Keratinocyte (primary cell): ENCODE data around the gene PRR11. TPM values are rescaled to one million over a fixed set of nuclear protein-coding genes. Genes with fewer than 3 reads are reported as not detected.
A peak's percentile ranks its signal among the peaks of the same experiment; 100 is the strongest.

Experiments used
- DNase-seq: peaks from one replicate; pipeline ENCODE4 v3.0.0-alpha.2; 2011; ENCODE audit warnings: low read depth, missing footprints, low spot score
- FAIRE-seq: peaks from 2 replicates; lab custom pipeline; 2011; peaks lifted over from hg19 to GRCh38; lab: Jason Lieb, UNC
- H2AFZ ChIP-seq: 2 replicates; pipeline ENCODE4 v1.6.0; 2012; ENCODE audit warnings: low read length, control low read depth, inconsistent platforms; ENCODE audit not compliant: control insufficient read depth
- H3K27ac ChIP-seq: 2 replicates; pipeline ENCODE4 v1.5.1; 2011; ENCODE audit warnings: low read length; ENCODE audit not compliant: control insufficient read depth, insufficient read depth
- H3K27me3 ChIP-seq: 3 replicates; pipeline ENCODE4 v1.6.0; 2011; ENCODE audit warnings: low read length; ENCODE audit not compliant: control insufficient read depth, insufficient read depth; ENCODE audit errors: extremely low read depth
- H3K36me3 ChIP-seq, 2 experiments: 2 replicates in 1 of 2; 3 replicates in 1 of 2; pipeline ENCODE4 v1.5.1; 2011; ENCODE audit warnings: low read length in 2 of 2, mild to moderate bottlenecking in 1 of 2; ENCODE audit not compliant: control insufficient read depth in 2 of 2, insufficient read depth in 2 of 2; ENCODE audit errors: extremely low read depth in 1 of 2
- H3K4me1 ChIP-seq: 3 replicates; pipeline ENCODE4 v1.5.1; 2011; ENCODE audit warnings: low read length; ENCODE audit not compliant: control insufficient read depth, insufficient read depth; ENCODE audit errors: extremely low read depth
- H3K4me2 ChIP-seq: 3 replicates; pipeline ENCODE4 v1.6.0; 2011; ENCODE audit warnings: low read depth, low read length; ENCODE audit not compliant: control insufficient read depth, insufficient read depth; ENCODE audit errors: extremely low read depth
- H3K4me3 ChIP-seq, 3 experiments: fragments of 200-600 bp in 1 of 3; sonication (generic) in 1 of 3; 2 replicates in 2 of 3; 3 replicates in 1 of 3; pipeline ENCODE4 v1.5.1; 2011 to 2016; ENCODE audit warnings: low read length in 3 of 3, mild to moderate bottlenecking in 3 of 3, control low read depth in 2 of 3, inconsistent platforms in 1 of 3, low read depth in 1 of 3, mixed read lengths in 1 of 3, mixed run types in 1 of 3, moderate library complexity in 1 of 3; ENCODE audit not compliant: control insufficient read depth in 2 of 3, insufficient read depth in 2 of 3; ENCODE audit errors: extremely low read depth in 1 of 3
- H3K79me2 ChIP-seq: 2 replicates; pipeline ENCODE4 v1.6.0; 2012; ENCODE audit warnings: low read length; ENCODE audit not compliant: control insufficient read depth, insufficient read depth
- H3K9ac ChIP-seq: 3 replicates; pipeline ENCODE4 v1.6.0; 2011; ENCODE audit warnings: low read length; ENCODE audit not compliant: control insufficient read depth, insufficient read depth; ENCODE audit errors: extremely low read depth
- H3K9me1 ChIP-seq: 3 replicates; pipeline ENCODE4 v1.6.0; 2011; ENCODE audit warnings: low read length; ENCODE audit not compliant: control insufficient read depth, insufficient read depth; ENCODE audit errors: extremely low read depth
- H3K9me3 ChIP-seq: 2 replicates; pipeline ENCODE4 v1.5.1; 2012; ENCODE audit warnings: low read depth, low read length; ENCODE audit not compliant: control insufficient read depth
- H4K20me1 ChIP-seq: 3 replicates; pipeline ENCODE4 v1.6.0; 2011; ENCODE audit warnings: low read length; ENCODE audit not compliant: control insufficient read depth, insufficient read depth; ENCODE audit errors: extremely low read depth
- CTCF ChIP-seq, 3 experiments: IDR thresholded peaks in 1 of 3; conservative IDR thresholded peaks in 1 of 3; optimal IDR thresholded peaks in 1 of 3; 2 replicates in 2 of 3; 3 replicates in 1 of 3; pipeline versions ENCODE3 to v1.5.1; 2011; ENCODE audit warnings: low read length in 3 of 3, mild to moderate bottlenecking in 3 of 3, moderate library complexity in 2 of 3, control low read depth in 1 of 3, inconsistent platforms in 1 of 3; ENCODE audit not compliant: insufficient read depth in 2 of 3; ENCODE audit errors: extremely low read depth in 1 of 3
- EZH2 ChIP-seq: IDR thresholded peaks from one replicate; pipeline ENCODE4 v1.6.1; 2012; ENCODE audit warnings: inconsistent platforms, mild to moderate bottlenecking, low read length, moderate library complexity
- dilution Hi-C: fragments of 300-500 bp; cut with MboI; formaldehyde crosslinking; loops from one replicate; pipeline ENCODE4 v1.7.0; 2020; ENCODE audit warnings: low sequenced_read_pairs; ENCODE audit not compliant: extremely low pct_ligation_motif_present
- polyA minus RNA-seq, 3 experiments: library from RNA; depleted of rRNA, polyadenylated mRNA; stranded (reverse); fragments of >200 nt; gene quantifications; 1 replicate in 1 of 3; 2 replicates in 1 of 3; 3 replicates in 1 of 3; pipeline ENCODE4 v1.2.3, GENCODE V29; 2011
- polyA plus RNA-seq, 5 experiments: library from polyadenylated mRNA; depleted of rRNA in 3 of 5; stranded (reverse) in 3 of 5; stranded (forward) in 1 of 5; unstranded in 1 of 5; fragments of >200 nt; gene quantifications; 1 replicate in 1 of 5; 2 replicates in 3 of 5; 3 replicates in 1 of 5; pipeline versions ENCODE4 v1.2.1 to v1.2.3, GENCODE V29; 2011 to 2012; ENCODE audit warnings: missing spikeins in 2 of 5, low read depth in 1 of 5, low replicate concordance in 1 of 5

PRR11 gene
- polyA plus RNA-seq: 15.2 to 48.6 TPM (median 40.1 TPM) in 3 replicates
- polyA plus RNA-seq (2011; ENCODE audit: low read depth): 1.7 TPM
- 17.3 and 22.3 TPM in 2 replicates for polyA plus RNA-seq (2011; cell fraction: cytosol; rRNA removed)
- 8.6 and 10.0 TPM in 2 replicates for polyA plus RNA-seq (2011; cell fraction: nucleus; rRNA removed)
- polyA plus RNA-seq (2012; ENCODE audit: low replicate concordance): 0.63 and 44.4 TPM in 2 replicates
- polyA minus RNA-seq: 17.8 to 38.3 TPM (median 26.6 TPM) in 3 replicates
- polyA minus RNA-seq (2011; cell fraction: cytosol; rRNA and poly(A)+ RNA removed): 11.5 TPM
- polyA minus RNA-seq (2011; cell fraction: nucleus; rRNA and poly(A)+ RNA removed): 5.2 and 6.7 TPM in 2 replicates

GRCh38 chr17:59155439-59156177 lies at the start of gene PRR11:
Gene PRR11, plus strand, starts transcription at chr17:59155746. Its CDS starts 14,007 bp downstream, at chr17:59169753.
- peak within 1 kb of the TSS; percentile 84 for H2AFZ ChIP-seq
- H4K20me1 ChIP-seq: no peaks in the 10 kb centered on the region
- no peaks in the 10 kb centered on the region for H3K9me3 ChIP-seq
- TF ChIP-seq EZH2: no peak
- TF ChIP-seq CTCF (optimal IDR thresholded peaks at IDR 0.05 in 1 of 3, IDR thresholded peaks at IDR 0.05 in 1 of 3, conservative IDR thresholded peaks at IDR 0.05 in 1 of 3; ENCODE audit: extremely low read depth in 1 of 3, insufficient read depth in 2 of 3, low read length in 3 of 3): no peak
- no peaks in the 10 kb centered on the region for H3K27me3 ChIP-seq
- FAIRE-seq: peak; percentile 89
- H3K36me3 ChIP-seq: no peaks in the 10 kb centered on the region
- H3K4me3 ChIP-seq: peak within 1 kb of the TSS; percentile 62 to 93 (median 92)
- H3K79me2 ChIP-seq: peaks cover 80% of the 10 kb centered on the region
- peak within 1 kb of the TSS; percentile 90 for H3K4me2 ChIP-seq
- dilution Hi-C loops: no loop called here
- peaks cover 51% of the 10 kb centered on the region for H3K4me1 ChIP-seq
- no peaks in the 10 kb centered on the region for H3K9me1 ChIP-seq
- DNase-seq: peak; percentile 100
- peak within 1 kb of the TSS; percentile 91 for H3K9ac ChIP-seq
- H3K27ac ChIP-seq: peak within 1 kb of the TSS; percentile 90

- dilution Hi-C loops: no loop called here
- H3K27ac ChIP-seq: peak overlapping the region; percentile 76
- DNase-seq: peak; percentile 23
- no peaks in the 10 kb centered on the region for H3K9me3 ChIP-seq
- H3K4me3 ChIP-seq: peak overlapping the region; percentile 78 to 84 (median 82)
- peaks cover 46% of the 10 kb centered on the region for H3K79me2 ChIP-seq
- no peaks in the 10 kb centered on the region for H3K9me1 ChIP-seq
- H3K4me2 ChIP-seq: peak overlapping the region; percentile 83
- H3K36me3 ChIP-seq: peaks cover 0 to 2% of the 10 kb centered on the region in 2 experiments
- FAIRE-seq: no peak
- no peaks in the 10 kb centered on the region for H3K27me3 ChIP-seq
- H2AFZ ChIP-seq: peak overlapping the region; percentile 77
- H4K20me1 ChIP-seq: no peaks in the 10 kb centered on the region
- H3K9ac ChIP-seq: peak overlapping the region; percentile 90
- H3K4me1 ChIP-seq: peaks cover 8% of the 10 kb centered on the region
- no peak for TF ChIP-seq EZH2
- no peak for TF ChIP-seq CTCF (optimal IDR thresholded peaks at IDR 0.05 in 1 of 3, IDR thresholded peaks at IDR 0.05 in 1 of 3, conservative IDR thresholded peaks at IDR 0.05 in 1 of 3; ENCODE audit: extremely low read depth in 1 of 3, insufficient read depth in 2 of 3, low read length in 3 of 3)
Observed at GRCh38 chr17:59105852-59106462, 49.6 kb upstream of the PRR11 start.
